HepG2 (cell line): ENCODE results near the gene PKNOX2. TPM values are rescaled to one million over a fixed set of nuclear protein-coding genes. Genes with fewer than 3 reads are reported as not detected.

Experiments
- ATAC-seq: fragments of 200-7000 bp; cut with Tn5 transposase; 3 replicates; pipeline ENCODE4 v1.9.1; 2020; ENCODE audit warnings: mild to moderate bottlenecking, moderate library complexity
- BruUV-seq: library from RNA; stranded (reverse); fragments of 400-500 nt; replicated peaks from 2 replicates; lab custom pipeline; 2021; lab: Mats Ljungman, UMichigan
- CTCF ChIA-PET: fragments of 300-600 bp; formaldehyde crosslinking; extraction: SDS; loops from one replicate; lab custom pipeline; 2021; ENCODE audit warnings: low total read pairs, inconsistent platforms, low intra/inter-chr PET ratio; lab: Yijun Ruan, JAX
- POLR2A ChIA-PET: fragments of 350-600 bp; sonication (Branson Sonifier 250); formaldehyde crosslinking; loops from one replicate; lab custom pipeline; 2020; ENCODE audit warnings: antibody characterized with exemption, inconsistent platforms; lab: Yijun Ruan, JAX
- DNase-seq: peaks from one replicate; pipeline ENCODE4 v3.0.0-alpha.2; 2015; ENCODE audit warnings: low spot score
- FAIRE-seq: peaks from 3 replicates; lab custom pipeline; 2011; peaks lifted over from hg19 to GRCh38; lab: Jason Lieb, UNC
- H2AFZ ChIP-seq: one replicate; pipeline ENCODE4 v1.6.1; 2011; ENCODE audit warnings: low read length, inconsistent platforms
- H3K27ac ChIP-seq: fragments of 300-600 bp; 3 replicates; pipeline ENCODE4 v1.8.0; 2011; ENCODE audit warnings: mixed run types, mild to moderate bottlenecking, mixed read lengths, low read length, inconsistent platforms; ENCODE audit not compliant: insufficient read depth; ENCODE audit errors: extremely low read length
- H3K27me3 ChIP-seq, 2 experiments: fragments of 200-600 bp in 1 of 2; 2 replicates in 1 of 2; 3 replicates in 1 of 2; pipeline versions ENCODE4 v1.6.0 to v1.8.0; 2011; ENCODE audit warnings: low read length in 2 of 2, mild to moderate bottlenecking in 2 of 2, moderate library complexity in 2 of 2, inconsistent platforms in 1 of 2; ENCODE audit not compliant: insufficient read depth in 2 of 2, control insufficient read depth in 1 of 2
- H3K36me3 ChIP-seq, 2 experiments: fragments of 200-600 bp in 1 of 2; replicated peaks in 1 of 2; 2 replicates in 1 of 2; 3 replicates in 1 of 2; pipeline versions ENCODE4 v1.5.1 to v1.8.0; 2011; ENCODE audit warnings: low read length in 2 of 2, inconsistent platforms in 1 of 2; ENCODE audit not compliant: insufficient read depth in 2 of 2, control insufficient read depth in 1 of 2
- H3K4me1 ChIP-seq: 2 replicates; pipeline ENCODE4 v1.5.1; 2012; ENCODE audit warnings: low read length, inconsistent platforms; ENCODE audit not compliant: insufficient read depth
- H3K4me2 ChIP-seq: 2 replicates; pipeline ENCODE4 v1.6.0; 2011; ENCODE audit warnings: low read depth, low read length, inconsistent platforms
- H3K4me3 ChIP-seq, 3 experiments: fragments of 200-600 bp in 1 of 3; sonication (generic), shearing (Covaris generic) in 1 of 3; replicated peaks in 1 of 3; 2 replicates each; pipeline ENCODE4 v1.5.1; 2011 to 2016; ENCODE audit warnings: low read length in 3 of 3, inconsistent platforms in 2 of 3, low read depth in 2 of 3, mild to moderate bottlenecking in 2 of 3, control low read depth in 1 of 3, mixed read lengths in 1 of 3; ENCODE audit not compliant: insufficient read depth in 1 of 3
- H3K79me2 ChIP-seq: one replicate; pipeline ENCODE4 v1.6.1; 2011; ENCODE audit warnings: low read length, inconsistent platforms; ENCODE audit not compliant: insufficient read depth
- H3K9ac ChIP-seq: 2 replicates; pipeline ENCODE4 v1.6.0; 2011; ENCODE audit warnings: mild to moderate bottlenecking, low read depth, low read length, inconsistent platforms; ENCODE audit not compliant: insufficient read depth
- H3K9me3 ChIP-seq: 2 replicates; pipeline ENCODE4 v1.5.1; 2012; ENCODE audit warnings: mild to moderate bottlenecking, low read length
- H4K20me1 ChIP-seq: 2 replicates; pipeline ENCODE4 v1.6.0; 2011; ENCODE audit warnings: inconsistent platforms, mild to moderate bottlenecking, low read length, moderate library complexity; ENCODE audit not compliant: insufficient read depth
- CREB1 ChIP-seq, 2 experiments: fragments of 450-650 bp in 1 of 2; IDR thresholded peaks; 2 replicates each; pipeline ENCODE4 v1.6.1; 2016 to 2017; ENCODE audit warnings: control low read depth in 1 of 2, mild to moderate bottlenecking in 1 of 2, missing compliant biosample characterization in 1 of 2, missing genetic modification characterization in 1 of 2
- GABPA ChIP-seq, 2 experiments: IDR thresholded peaks; 2 replicates each; pipeline ENCODE4 v1.6.1; 2011 to 2016; ENCODE audit warnings: low read depth in 2 of 2, low read length in 1 of 2, missing biosample characterization in 1 of 2, missing genetic modification characterization in 1 of 2
- MNT ChIP-seq: fragments of 450-650 bp; IDR thresholded peaks from 2 replicates; pipeline ENCODE4 v1.6.1; 2016
- NFYB ChIP-seq: sonication (generic); formaldehyde crosslinking; IDR thresholded peaks from 2 replicates; pipeline ENCODE4 v1.4.0; 2020; ENCODE audit warnings: missing genetic modification reagents
- PRDM15 ChIP-seq: sonication (generic); formaldehyde crosslinking; IDR thresholded peaks from 2 replicates; pipeline ENCODE4 v1.4.0; 2020; ENCODE audit warnings: missing genetic modification reagents
- SAP130 ChIP-seq: IDR thresholded peaks from 2 replicates; pipeline ENCODE4 v1.6.1; 2016; ENCODE audit warnings: low read depth
- SMARCC2 ChIP-seq: fragments of 450-650 bp; IDR thresholded peaks from 2 replicates; pipeline ENCODE4 v1.6.1; 2017; ENCODE audit warnings: antibody characterized with exemption, mild to moderate bottlenecking
- TARDBP ChIP-seq: sonication (generic); formaldehyde crosslinking; IDR thresholded peaks from 2 replicates; pipeline ENCODE4 v1.8.0; 2022; ENCODE audit warnings: mild to moderate bottlenecking, missing genetic modification reagents
- ZNF646 ChIP-seq: sonication (generic); formaldehyde crosslinking; IDR thresholded peaks from 2 replicates; pipeline ENCODE4 v1.9.0; 2021; ENCODE audit warnings: mild to moderate bottlenecking, missing genetic modification reagents
- WGBS: methylation state at CpG from one replicate; pipeline ENCODE4 v1.1.6; 2017; ENCODE audit warnings: low lambda C conversion rate; 5-methylcytosine and 5-hydroxymethylcytosine counted together
- in situ Hi-C: cut with HindIII; loops from 2 replicates; pipeline ENCODE4 v1.10.0; 2017; ENCODE audit warnings: low pct_unique_long_range_greater_than_20kb; ENCODE audit not compliant: extremely low pct_ligation_motif_present
- intact Hi-C: fragments of 100-400 bp; cut with micrococcal nuclease; formaldehyde crosslinking; loops from one replicate; pipeline ENCODE4 v1.10.0; 2022; ENCODE audit not compliant: unreplicated experiment
- polyA plus RNA-seq, 8 experiments: library from polyadenylated mRNA; depleted of rRNA in 3 of 8; stranded (reverse) in 7 of 8; unstranded in 1 of 8; fragments of >200 nt; fragmentation: Illumina TruSeq in 4 of 8; extraction: Trizol in 4 of 8; gene quantifications; 2 replicates each; pipeline versions ENCODE4 v1.2.1 to v1.2.3, GENCODE V29; 2011 to 2016; ENCODE audit warnings: low read depth in 4 of 8, missing spikeins in 1 of 8, mixed read lengths in 1 of 8; ENCODE audit not compliant: insufficient read depth in 1 of 8
- total RNA-seq, 5 experiments: library from RNA; depleted of rRNA; stranded (reverse); fragments of >200 nt; fragmentation: Illumina TruSeq; extraction: Trizol; gene quantifications; 2 replicates each; pipeline ENCODE4 v1.2.3, GENCODE V29; 2016; ENCODE audit warnings: low read depth in 1 of 5

PKNOX2 gene
- total and polyA plus RNA-seq, 2 of the 13 experiments (the other 11 are each of a cell fraction or from before 2014, with no cell fraction given), result not detected

- no peak for TF ChIP-seq PRDM15
- TF ChIP-seq CREB1 (IDR thresholded peaks at IDR 0.05), result peak; percentile 95
- no peak for TF ChIP-seq CREB1 (CRISPR knock-in tag; IDR thresholded peaks at IDR 0.05)
- no peak for TF ChIP-seq SAP130 (CRISPR knock-in tag)
Observed at GRCh38 chr11:125155100-125155444, 9.5 kb upstream of the PKNOX2 start (continued).

GRCh38 chr11:125155767-125156166 is 8.8 kb upstream of the PKNOX2 start:
- Histone ChIP-seq H3K4me2 (no peak overlapping the region), H3K79me2 (no peaks in the 10 kb centered on the region), H3K9me3 (no peaks in the 10 kb centered on the region), H3K27me3 (peaks cover 0 to 18% of the 10 kb centered on the region in 2 experiments; a peak in 4 of 5 replicates), H3K36me3 (no peaks in the 10 kb centered on the region), H3K27ac (no peak overlapping the region), H3K4me1 (no peaks in the 10 kb centered on the region), H2AFZ (no peak overlapping the region), H4K20me1 (no peaks in the 10 kb centered on the region), H3K9ac (no peak overlapping the region), H3K4me3 (no peak overlapping the region)
- FAIRE-seq, result no peak
- ChIA-PET POLR2A (no interaction called here), CTCF (no interaction called here)
- intact Hi-C loops (no loop called here), in situ Hi-C loops (no loop called here)
- no TSS peak for BruUV-seq
- no peak for DNase-seq
- TF ChIP-seq ZNF646 (CRISPR knock-in tag), result 0 out of 2 replicates have a peak, but pooled peaks have one; percentile 31
- peak; percentile 95 for TF ChIP-seq MNT
- TF ChIP-seq CREB1 (IDR thresholded peaks at IDR 0.05), result peak; percentile 75; the same call in 1 of the 2 replicates
- no peak for TF ChIP-seq CREB1 (CRISPR knock-in tag; IDR thresholded peaks at IDR 0.05)
- TF ChIP-seq TARDBP (CRISPR knock-in tag), result no peak
- no peak for TF ChIP-seq SMARCC2
- no peak for TF ChIP-seq GABPA (IDR thresholded peaks at IDR 0.05; ENCODE audit: low read depth, low read length)
- no peak for TF ChIP-seq GABPA (CRISPR knock-in tag; IDR thresholded peaks at IDR 0.05; ENCODE audit: low read depth)
- no peak for TF ChIP-seq NFYB (CRISPR knock-in tag)
- WGBS, result 14% methylated on average over 4 of the region's 4 CpGs
- ATAC-seq, result no peak
